ENCODE results near the gene BCL7A.

Gene BCL7A

DNA sequence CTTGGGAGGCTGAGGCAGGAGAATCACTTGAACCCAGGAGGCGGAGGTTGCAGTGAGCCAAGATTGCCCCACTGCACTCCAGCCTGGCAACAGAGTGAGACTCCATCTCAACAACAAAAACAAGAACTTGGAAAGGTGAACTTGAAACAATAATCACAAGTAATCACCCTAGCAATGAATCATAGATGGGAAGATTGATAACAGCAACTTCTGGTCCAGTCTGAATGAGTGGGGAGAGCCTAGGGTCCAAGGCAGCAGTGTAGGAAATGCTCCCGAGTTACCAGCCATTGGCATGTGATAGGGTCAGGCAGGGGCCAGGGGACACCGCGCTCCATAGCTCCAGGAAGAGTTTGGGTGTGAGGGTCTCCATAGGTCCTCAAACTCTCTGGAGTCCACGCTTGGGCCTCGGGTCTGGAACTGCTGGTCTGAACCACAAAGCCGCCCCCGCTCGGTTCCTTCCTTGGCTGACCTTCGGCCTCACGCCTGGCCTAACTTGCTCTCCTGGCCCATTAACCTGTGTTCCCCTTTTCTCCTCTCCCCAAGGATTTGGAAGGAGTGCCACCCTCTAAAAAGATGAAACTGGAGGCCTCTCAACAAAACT is 37.0 kb downstream of the BCL7A start:
- Histone ChIP-seq H3K27me3 (replicated peaks; ENCODE audit: control insufficient read depth, insufficient read depth, low read length) (no peaks in the 10 kb centered on the region), H3K4me3 (replicated peaks; ENCODE audit: low read depth, low read length) (no peak overlapping the region), H3K36me3 (ENCODE audit: control insufficient read depth, insufficient read depth, low read length) (no peaks in the 10 kb centered on the region; the same call in none of the 2 replicates)
- TF ChIP-seq CTCF (IDR thresholded peaks at IDR 0.05; ENCODE audit: insufficient read depth, low read length, poor library complexity, severe bottlenecking) = no peak
- no peak for DNase-seq (ENCODE audit: extremely low read depth, insufficient read length)

- no peaks in the 10 kb centered on the region; the same call in none of the 2 replicates for H3K36me3 ChIP-seq (ENCODE audit: control insufficient read depth, insufficient read depth, low read length)
- DNase-seq (ENCODE audit: extremely low read depth, insufficient read length) = no peak
These were observed 37.7 kb downstream of the BCL7A start for GRCh38 chr12:122059203-122059960.

GRCh38 chr12:122060081-122060501 is 38.4 kb downstream of the BCL7A start:
- Histone ChIP-seq H3K4me3 (replicated peaks; ENCODE audit: low read depth, low read length) (no peak overlapping the region), H3K27me3 (replicated peaks; ENCODE audit: control insufficient read depth, insufficient read depth, low read length) (no peaks in the 10 kb centered on the region), H3K36me3 (ENCODE audit: control insufficient read depth, insufficient read depth, low read length) (no peaks in the 10 kb centered on the region; the same call in none of the 2 replicates)
- DNase-seq (ENCODE audit: extremely low read depth, insufficient read length) = no peak
- TF ChIP-seq CTCF (IDR thresholded peaks at IDR 0.05; ENCODE audit: insufficient read depth, low read length, poor library complexity, severe bottlenecking) = no peak

More at GRCh38 chr12:122059203-122059960, 37.7 kb downstream of the BCL7A start:
- no peak overlapping the region for H3K4me3 ChIP-seq (replicated peaks; ENCODE audit: low read depth, low read length)
- no peak for TF ChIP-seq CTCF (IDR thresholded peaks at IDR 0.05; ENCODE audit: insufficient read depth, low read length, poor library complexity, severe bottlenecking)
- no peaks in the 10 kb centered on the region for H3K27me3 ChIP-seq (replicated peaks; ENCODE audit: control insufficient read depth, insufficient read depth, low read length)

GRCh38 chr12:122061253-122061652 is 39.6 kb downstream of the BCL7A start:
- H3K4me3 ChIP-seq (replicated peaks; ENCODE audit: low read depth, low read length) = no peak overlapping the region
- no peak for DNase-seq (ENCODE audit: extremely low read depth, insufficient read length)
- no peak for TF ChIP-seq CTCF (IDR thresholded peaks at IDR 0.05; ENCODE audit: insufficient read depth, low read length, poor library complexity, severe bottlenecking)
- H3K27me3 ChIP-seq (replicated peaks; ENCODE audit: control insufficient read depth, insufficient read depth, low read length) = no peaks in the 10 kb centered on the region
- H3K36me3 ChIP-seq (ENCODE audit: control insufficient read depth, insufficient read depth, low read length) = no peaks in the 10 kb centered on the region; the same call in none of the 2 replicates

- Histone ChIP-seq H3K4me3 (replicated peaks; ENCODE audit: low read depth, low read length) (no peak overlapping the region), H3K36me3 (ENCODE audit: control insufficient read depth, insufficient read depth, low read length) (no peaks in the 10 kb centered on the region; the same call in none of the 2 replicates), H3K27me3 (replicated peaks; ENCODE audit: control insufficient read depth, insufficient read depth, low read length) (no peaks in the 10 kb centered on the region)
- no peak for DNase-seq (ENCODE audit: extremely low read depth, insufficient read length)
- TF ChIP-seq CTCF (IDR thresholded peaks at IDR 0.05; ENCODE audit: insufficient read depth, low read length, poor library complexity, severe bottlenecking) = no peak
These were observed 41.4 kb downstream of the BCL7A start for GRCh38 chr12:122062832-122063693.
